ENCODE data around the gene PARP14.

GRCh38 chr3:122719273-122719921, 38.8 kb downstream of the PARP14 start:
- TF ChIP-seq POLR2A (IDR thresholded peaks at IDR 0.05; ENCODE audit: low read depth, low read length), result no peak
- no peak for TF ChIP-seq TAF1 (IDR thresholded peaks at IDR 0.05; ENCODE audit: borderline replicate concordance, low read depth, low read length)

All from GM12892 (cell line).